ENCODE data around the gene FRMD8. TPM values are rescaled to one million over a fixed set of nuclear protein-coding genes. Genes with fewer than 3 reads are reported as not detected.

Gene FRMD8
- total RNA-seq, 1 experiment from 2014 or later, result 22.7 TPM

GRCh38 chr11:65425105-65425970 lies 38.9 kb downstream of the FRMD8 start:
- Histone ChIP-seq H3K4ac (ENCODE audit: low read depth, low read length) (no peak overlapping the region), H3K4me1 (ENCODE audit: insufficient read depth, low read length) (peaks cover 27% of the 10 kb centered on the region), H3K18ac (ENCODE audit: insufficient read length, low read depth, low read length) (no peak overlapping the region), H4K5ac (ENCODE audit: insufficient read length, low read depth, low read length) (no peak overlapping the region), H2BK5ac (ENCODE audit: insufficient read length, low read length) (no peak overlapping the region), H3T11ph (ENCODE audit: low read length) (no peak overlapping the region), H4K91ac (ENCODE audit: insufficient read length, low read depth, low read length) (no peak overlapping the region), H3K27ac (ENCODE audit: insufficient read length, low read depth, low read length) (no peak overlapping the region), H3K4me2 (ENCODE audit: insufficient read depth, insufficient read length, low read length) (peak overlapping the region; percentile 67), H2BK20ac (ENCODE audit: low read depth, low read length, poor library complexity, severe bottlenecking) (no peak overlapping the region), H3K79me2 (ENCODE audit: insufficient read depth, low read length) (peaks cover 2% of the 10 kb centered on the region; the same call in 1 of the 2 replicates), H3K23ac (ENCODE audit: insufficient read length, low read depth, low read length) (no peak overlapping the region), H2BK12ac (ENCODE audit: insufficient read length, low read depth, low read length) (no peak overlapping the region), H3K79me1 (ENCODE audit: insufficient read depth, low read depth, low read length, poor library complexity, severe bottlenecking) (no peaks in the 10 kb centered on the region), H3K9me3 (ENCODE audit: control insufficient read depth, low read depth, low read length) (no peaks in the 10 kb centered on the region), H4K20me1 (ENCODE audit: control insufficient read depth, insufficient read depth, insufficient read length) (peaks cover 2% of the 10 kb centered on the region), H3K27me3 (ENCODE audit: insufficient read depth, low read length) (no peaks in the 10 kb centered on the region), H3K23me2 (ENCODE audit: insufficient read length, low read depth, low read length, poor library complexity, severe bottlenecking) (peaks cover 13% of the 10 kb centered on the region), H2AFZ (ENCODE audit: low read length) (no peak overlapping the region), H2BK120ac (ENCODE audit: low read depth, low read length, poor library complexity, severe bottlenecking) (no peak overlapping the region), H2BK15ac (ENCODE audit: low read depth, low read length) (no peak overlapping the region), H3K9ac (ENCODE audit: extremely low read depth, insufficient read length, low read length) (no peak overlapping the region), H4K8ac (replicated peaks; ENCODE audit: insufficient read length, low read depth, low read length) (no peak overlapping the region), H3K56ac (ENCODE audit: insufficient read length, low read depth, low read length) (no peak overlapping the region), H3K14ac (ENCODE audit: insufficient read depth, low read length) (no peak overlapping the region), H2AK5ac (ENCODE audit: insufficient read length, low read length) (no peak overlapping the region)
- WGBS (ENCODE audit: extremely low coverage, insufficient read length, low lambda C conversion rate), result no CpG with 5 or more reads among the region's 9 CpGs
- peak; percentile 26; the same call in 2 of the 3 replicates for TF ChIP-seq CTCF (conservative IDR thresholded peaks at IDR 0.05)
- H3K27ac Mint-ChIP-seq, result no peak overlapping the region
- peaks cover 80 to 85% of the 10 kb centered on the region in 2 experiments for H3K4me1 Mint-ChIP-seq
- no peaks in the 10 kb centered on the region for H3K36me3 Mint-ChIP-seq (ENCODE audit: insufficient read depth in 1 of 3, low read depth in 3 of 3)
- peak overlapping the region; percentile 39 to 45; a peak in 3 of 5 replicates for H3K4me3 Mint-ChIP-seq
- H3K9me3 Mint-ChIP-seq, result no peaks in the 10 kb centered on the region
- peaks cover 2% of the 10 kb centered on the region; the same call in 1 of the 2 replicates for H3K27me3 Mint-ChIP-seq (ENCODE audit: low read depth)
- DNase-seq, result peak; percentile 41

Measured in H9 (cell line).